HCT116 (cell line): ENCODE results near the gene SIK3. TPM values are rescaled to one million over a fixed set of nuclear protein-coding genes. Genes with fewer than 3 reads are reported as not detected.

Experiments used
- ATAC-seq: fragments of 200-7000 bp; cut with Tn5 transposase; 2 replicates; pipeline ENCODE4 v1.9.1; 2020; ENCODE audit warnings: mild to moderate bottlenecking, moderate library complexity
- BruUV-seq: library from RNA; stranded (reverse); fragments of 400-500 nt; replicated peaks from 2 replicates; lab custom pipeline; 2021; lab: Mats Ljungman, UMichigan
- CTCF ChIA-PET: fragments of 300-600 bp; sonication (Branson Sonifier 250); formaldehyde crosslinking; loops from one replicate; lab custom pipeline; 2021; ENCODE audit warnings: antibody characterized with exemption; lab: Charles Lee
- POLR2A ChIA-PET: fragments of 300-600, 350-600 bp; sonication (Branson Sonifier 250); formaldehyde crosslinking; loops from one replicate; lab custom pipeline; 2021; ENCODE audit warnings: antibody characterized with exemption; lab: Charles Lee
- RAD21 ChIA-PET, 2 experiments: fragments of 300-600 bp; sonication (Branson Sonifier 250); formaldehyde crosslinking; loops; one replicate each; lab custom pipeline; 2023; ENCODE audit warnings: low total read pairs in 2 of 2; ENCODE audit not compliant: uncharacterized antibody in 2 of 2, unreplicated experiment in 2 of 2, low non-redundant PET in 1 of 2; lab: Charles Lee
- DNase-seq: peaks from one replicate; pipeline ENCODE4 v3.0.0-alpha.2; 2010; ENCODE audit warnings: low read depth, low spot score
- H2AFZ ChIP-seq: fragments of 200-600 bp; shearing (Covaris generic), sonication (generic); 2 replicates; pipeline ENCODE4 v1.6.1; 2017; ENCODE audit warnings: low read depth, mixed run types, mixed read lengths, antibody characterized with exemption, low read length; ENCODE audit not compliant: poor library complexity, severe bottlenecking
- H3K27ac ChIP-seq: 2 replicates; pipeline ENCODE4 v1.5.1; 2012; ENCODE audit warnings: low read depth, low read length
- H3K27me3 ChIP-seq: fragments of 200-600 bp; sonication (generic); 2 replicates; pipeline ENCODE4 v1.6.1; 2016; ENCODE audit warnings: mixed run types, low read length, mixed read lengths; ENCODE audit not compliant: insufficient read depth
- H3K36me3 ChIP-seq, 2 experiments: fragments of 200-500 bp in 1 of 2; fragments of 200-600 bp in 1 of 2; sonication (Bioruptor generic) in 1 of 2; sonication (generic) in 1 of 2; 2 replicates each; pipeline versions ENCODE4 v1.5.1 to v1.6.1; 2014 to 2016; ENCODE audit warnings: low read length in 2 of 2, inconsistent platforms in 1 of 2, mixed read lengths in 1 of 2, mixed run types in 1 of 2; ENCODE audit not compliant: insufficient read depth in 2 of 2, control insufficient read depth in 1 of 2
- H3K4me1 ChIP-seq, 2 experiments: fragments of 200-600 bp in 1 of 2; sonication (generic) in 1 of 2; 2 replicates each; pipeline versions ENCODE4 v1.5.1 to v1.6.1; 2012 to 2017; ENCODE audit warnings: low read length in 2 of 2, inconsistent platforms in 1 of 2, mild to moderate bottlenecking in 1 of 2, mixed read lengths in 1 of 2, mixed run types in 1 of 2, moderate library complexity in 1 of 2; ENCODE audit not compliant: insufficient read depth in 2 of 2, control insufficient read depth in 1 of 2
- H3K4me2 ChIP-seq: fragments of 200-600 bp; sonication (generic); 2 replicates; pipeline ENCODE4 v1.6.1; 2017; ENCODE audit warnings: mixed run types, low read length, mixed read lengths
- H3K4me3 ChIP-seq, 2 experiments: fragments of 200-600 bp in 1 of 2; sonication (generic) in 1 of 2; replicated peaks in 1 of 2; 2 replicates each; pipeline ENCODE4 v1.5.1; 2011 to 2016; ENCODE audit warnings: low read length in 2 of 2, control low read depth in 1 of 2, low read depth in 1 of 2, mild to moderate bottlenecking in 1 of 2, mixed read lengths in 1 of 2, mixed run types in 1 of 2
- H3K79me2 ChIP-seq: fragments of 200-600 bp; sonication (generic); 2 replicates; pipeline ENCODE4 v1.6.1; 2017; ENCODE audit warnings: mild to moderate bottlenecking, mixed run types, low read length, moderate library complexity, mixed read lengths; ENCODE audit not compliant: insufficient read depth
- H3K9ac ChIP-seq: fragments of 200-600 bp; sonication (generic); 2 replicates; pipeline ENCODE4 v1.6.1; 2016; ENCODE audit warnings: low read length, mixed read lengths
- H3K9me2 ChIP-seq: fragments of 200-600 bp; sonication (generic), shearing (Covaris generic); 2 replicates; pipeline ENCODE4 v1.6.1; 2017; ENCODE audit warnings: mixed run types, mild to moderate bottlenecking, moderate library complexity; ENCODE audit not compliant: insufficient read depth
- H3K9me3 ChIP-seq, 2 experiments: fragments of 200-500 bp in 1 of 2; fragments of 200-600 bp in 1 of 2; sonication (Bioruptor generic) in 1 of 2; sonication (generic) in 1 of 2; 2 replicates each; pipeline ENCODE4 v1.6.1; 2014 to 2017; ENCODE audit warnings: low read length in 2 of 2, mixed read lengths in 2 of 2, inconsistent platforms in 1 of 2, low read depth in 1 of 2, mild to moderate bottlenecking in 1 of 2, mixed run types in 1 of 2, moderate library complexity in 1 of 2; ENCODE audit not compliant: control insufficient read depth in 1 of 2, insufficient read depth in 1 of 2
- H4K20me1 ChIP-seq: fragments of 200-600 bp; sonication (generic), shearing (Covaris generic); 2 replicates; pipeline ENCODE4 v1.6.1; 2017; ENCODE audit warnings: mixed run types, mild to moderate bottlenecking, moderate library complexity; ENCODE audit not compliant: insufficient read depth
- CBX3 ChIP-seq: IDR thresholded peaks from 2 replicates; pipeline ENCODE4 v1.6.1; 2012; ENCODE audit warnings: low read depth
- EGR1 ChIP-seq: IDR thresholded peaks from 2 replicates; pipeline ENCODE4 v1.6.1; 2012; ENCODE audit warnings: low read depth
- ELF1 ChIP-seq: IDR thresholded peaks from 2 replicates; pipeline ENCODE4 v1.6.1; 2012; ENCODE audit warnings: low read depth, borderline replicate concordance
- FOSL1 ChIP-seq: IDR thresholded peaks from 2 replicates; pipeline ENCODE4 v1.6.1; 2012; ENCODE audit warnings: low read depth
- JUND ChIP-seq: IDR thresholded peaks from 2 replicates; pipeline ENCODE4 v1.6.1; 2012
- MAX ChIP-seq: IDR thresholded peaks from 2 replicates; pipeline ENCODE4 v1.6.1; 2012
- POLR2A ChIP-seq: IDR thresholded peaks from 2 replicates; pipeline ENCODE4 v1.7.0; 2011; ENCODE audit warnings: borderline replicate concordance; ENCODE audit not compliant: insufficient read depth, insufficient read length; ENCODE audit errors: extremely low read depth
- RAD21 ChIP-seq: IDR thresholded peaks from 2 replicates; pipeline ENCODE4 v1.6.1; 2012; ENCODE audit warnings: low read depth, mild to moderate bottlenecking
- SIN3A ChIP-seq: IDR thresholded peaks from 2 replicates; pipeline ENCODE4 v1.6.1; 2012; ENCODE audit warnings: low read depth
- SP1 ChIP-seq: IDR thresholded peaks from 2 replicates; pipeline ENCODE4 v1.6.1; 2012; ENCODE audit warnings: low read depth
- ZNF274 ChIP-seq: fragments of 200-500 bp; sonication (Bioruptor generic); IDR thresholded peaks from 2 replicates; pipeline ENCODE4 v1.6.1; 2014; ENCODE audit warnings: mild to moderate bottlenecking, low read depth, low read length, inconsistent platforms
- intact Hi-C: fragments of 100-400 bp; cut with micrococcal nuclease; formaldehyde crosslinking; loops from 2 replicates; pipeline ENCODE4 v1.10.0; 2022
- total RNA-seq: library from RNA; stranded (reverse); gene quantifications from one replicate; pipeline ENCODE4 v1.2.1, GENCODE V29; 2021; ENCODE audit not compliant: unreplicated experiment

The SIK3 gene
- total RNA-seq, 1 experiment from 2014 or later = 21.0 TPM

GRCh38 chr11:116948391-116948790, 149.8 kb downstream of the SIK3 start:
- CTCF ChIA-PET = no interaction called here
- no peaks in the 10 kb centered on the region for H3K79me2 ChIP-seq
- TF ChIP-seq ZNF274 (no peak), ELF1 (no peak), RAD21 (no peak), JUND (peak; percentile 42; the same call in 1 of the 2 replicates), CBX3 (peak; percentile 67; the same call in 1 of the 2 replicates), EGR1 (0 out of 2 replicates have a peak, but pooled peaks have one; percentile 16), SIN3A (no peak), FOSL1 (peak; percentile 56), SP1 (peak; percentile 29; the same call in 1 of the 2 replicates), MAX (no peak)
- peaks cover 9 to 15% of the 10 kb centered on the region in 2 experiments for H3K4me1 ChIP-seq
- no TSS peak for BruUV-seq
- no peak overlapping the region for H3K27ac ChIP-seq
- ATAC-seq (peak; percentile 97), DNase-seq (peak; percentile 42)
- peak overlapping the region; percentile 50 for H3K4me2 ChIP-seq
- no peaks in the 10 kb centered on the region for H3K9me2 ChIP-seq
- no peak overlapping the region for H2AFZ ChIP-seq
- H4K20me1 ChIP-seq = no peaks in the 10 kb centered on the region
- H3K36me3 ChIP-seq = no peaks in the 10 kb centered on the region; a peak in 1 of 4 replicates
- H3K9me3 ChIP-seq = no peaks in the 10 kb centered on the region
- H3K27me3 ChIP-seq = no peaks in the 10 kb centered on the region
- RAD21 ChIA-PET = no interaction called here
- intact Hi-C loops = no loop called here
- no peak overlapping the region for H3K9ac ChIP-seq
- H3K4me3 ChIP-seq = peak overlapping the region in 1 of 2 experiments; percentile 5; a peak in 1 of 4 replicates
- POLR2A ChIA-PET = no interaction called here

GRCh38 chr11:116946414-116946813, 151.8 kb downstream of the SIK3 start:
- H4K20me1 ChIP-seq = no peaks in the 10 kb centered on the region
- H3K4me3 ChIP-seq = no peak overlapping the region
- H2AFZ ChIP-seq = no peak overlapping the region
- H3K4me1 ChIP-seq = peaks cover 9 to 15% of the 10 kb centered on the region in 2 experiments
- ChIA-PET POLR2A (no interaction called here), RAD21 (no interaction called here), CTCF (no interaction called here)
- H3K9me2 ChIP-seq = no peaks in the 10 kb centered on the region
- TF ChIP-seq POLR2A = no peak
- ATAC-seq (no peak), DNase-seq (no peak)
- H3K79me2 ChIP-seq = no peaks in the 10 kb centered on the region
- intact Hi-C loops = no loop called here
- H3K4me2 ChIP-seq = no peak overlapping the region
- H3K27ac ChIP-seq = no peak overlapping the region
- BruUV-seq = no TSS peak
- H3K9ac ChIP-seq = no peak overlapping the region
- H3K27me3 ChIP-seq = no peaks in the 10 kb centered on the region
- H3K9me3 ChIP-seq = no peaks in the 10 kb centered on the region
- no peaks in the 10 kb centered on the region; a peak in 1 of 4 replicates for H3K36me3 ChIP-seq
